Medulla oblongata (tissue), 1 donor: ENCODE data around the gene PGRMC1.
A peak's percentile ranks its signal among the peaks of the same experiment; 100 is the strongest.
"Not testable (repeated sequence)": the region's sequence is repeated elsewhere in the genome, so short reads cannot be mapped to it uniquely, and the experiment has no call there.

Source experiments
- DNase-seq: peaks from one replicate; pipeline ENCODE4 v3.0.0-alpha.2; 2015; ENCODE audit errors: extremely low spot score

The PGRMC1 gene

DNA sequence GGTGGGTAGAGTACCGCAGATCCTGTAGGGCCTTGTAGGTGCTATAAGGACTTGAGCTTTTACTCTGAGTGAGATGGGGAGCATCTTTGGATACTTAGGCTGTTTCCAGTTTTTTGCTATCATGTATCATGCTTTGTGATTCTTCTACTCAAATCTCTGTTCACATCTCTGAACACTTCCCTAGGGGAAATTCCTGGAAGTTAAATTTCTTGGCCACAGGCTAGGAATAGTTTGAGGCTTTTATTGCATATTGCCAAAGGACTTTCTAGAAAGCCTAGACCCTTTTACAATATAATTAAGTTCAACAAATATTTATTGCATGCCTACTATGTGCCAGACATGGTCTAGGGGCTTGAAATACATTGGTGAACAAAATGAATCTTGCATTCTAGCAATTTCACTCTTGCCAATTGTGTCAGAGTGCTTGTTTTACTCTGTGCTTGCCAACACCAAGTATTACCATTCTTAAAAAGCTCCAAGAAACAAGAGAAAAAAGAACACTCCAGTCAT is 4.1 kb upstream of the PGRMC1 start:
- DNase-seq = no peak

DNA sequence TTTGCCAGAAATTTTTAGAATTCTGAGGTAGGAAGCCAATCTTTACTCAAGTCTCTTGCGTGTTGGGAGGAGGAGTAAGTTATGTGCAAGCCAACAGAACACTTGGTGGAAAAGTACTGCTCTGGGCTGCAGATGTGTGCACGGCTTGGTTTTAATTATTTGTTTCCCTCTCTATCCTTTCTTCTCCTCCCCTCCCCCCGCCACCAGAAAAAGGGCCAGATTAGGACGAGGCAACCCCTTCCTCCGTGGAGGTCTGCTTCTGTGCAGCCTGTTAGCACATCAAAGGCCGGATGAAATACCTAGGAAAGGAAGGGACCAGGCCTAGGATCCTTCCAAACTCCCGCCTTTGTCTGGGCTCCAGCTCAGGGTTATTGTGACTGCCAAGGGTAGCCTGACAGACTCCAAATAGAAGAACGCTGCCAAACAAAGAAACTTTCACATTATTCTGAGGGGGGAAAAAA is 1.0 kb upstream of the PGRMC1 start:
- peak; percentile 20 for DNase-seq

- peak; percentile 12 for DNase-seq
These were observed 807 bp downstream of the PGRMC1 start for GRCh38 chrX:119236623-119237561.

- peak; percentile 17 for DNase-seq
These were observed 1.5 kb downstream of the PGRMC1 start for GRCh38 chrX:119237562-119237942.

GRCh38 chrX:119238557-119238956 is 2.5 kb downstream of the PGRMC1 start:
- DNase-seq = no peak

DNA sequence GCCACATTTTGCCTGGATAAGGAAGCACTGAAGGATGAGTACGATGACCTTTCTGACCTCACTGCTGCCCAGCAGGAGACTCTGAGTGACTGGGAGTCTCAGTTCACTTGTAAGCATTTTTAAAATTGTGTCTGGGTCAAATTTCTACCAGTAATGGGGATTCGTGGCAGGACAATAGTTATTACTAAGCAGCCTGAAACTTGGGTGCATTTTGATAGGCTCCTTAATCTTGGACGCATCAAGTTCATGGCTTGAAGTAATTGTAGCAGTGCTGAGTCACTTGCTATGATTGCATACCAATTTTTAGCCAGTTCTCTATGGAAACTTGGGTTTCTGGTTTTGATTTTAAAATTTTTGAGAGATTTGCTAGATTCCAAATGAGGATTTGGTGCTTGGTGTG is 4.3 kb downstream of the PGRMC1 start:
- DNase-seq = no peak

- DNase-seq = no peak
These were observed 11.6 kb downstream of the PGRMC1 start for GRCh38 chrX:119247702-119248101.

DNA sequence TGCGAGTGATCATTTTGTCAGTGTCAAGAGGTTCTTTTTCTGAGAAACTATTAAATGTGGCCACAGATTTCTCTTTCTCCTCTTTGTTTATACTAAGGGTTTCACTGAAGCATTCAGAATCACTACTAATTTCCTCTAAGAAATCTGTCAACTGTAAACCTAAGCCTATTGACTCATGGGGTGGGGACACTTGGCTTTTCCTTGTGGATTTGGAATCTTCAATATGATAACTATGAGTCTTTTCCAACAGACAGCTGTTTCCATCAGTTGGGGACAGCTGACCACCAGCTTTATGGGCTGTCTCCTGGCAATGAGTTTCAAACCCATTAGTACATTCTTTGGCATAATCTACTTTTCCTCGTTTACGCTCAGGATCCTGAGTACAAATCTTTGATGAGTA is 13.8 kb downstream of the PGRMC1 start:
- no peak for DNase-seq

- DNase-seq = no peak
These were observed 15.3 kb downstream of the PGRMC1 start for GRCh38 chrX:119251386-119251785.

GRCh38 chrX:119252716-119253115 is 16.6 kb downstream of the PGRMC1 start:
- no peak for DNase-seq

GRCh38 chrX:119266364-119266995 is 30.4 kb downstream of the PGRMC1 start:
- DNase-seq = peak; percentile 36

GRCh38 chrX:119267115-119267514 is 31.0 kb downstream of the PGRMC1 start:
- not testable (repeated sequence) for DNase-seq

DNA sequence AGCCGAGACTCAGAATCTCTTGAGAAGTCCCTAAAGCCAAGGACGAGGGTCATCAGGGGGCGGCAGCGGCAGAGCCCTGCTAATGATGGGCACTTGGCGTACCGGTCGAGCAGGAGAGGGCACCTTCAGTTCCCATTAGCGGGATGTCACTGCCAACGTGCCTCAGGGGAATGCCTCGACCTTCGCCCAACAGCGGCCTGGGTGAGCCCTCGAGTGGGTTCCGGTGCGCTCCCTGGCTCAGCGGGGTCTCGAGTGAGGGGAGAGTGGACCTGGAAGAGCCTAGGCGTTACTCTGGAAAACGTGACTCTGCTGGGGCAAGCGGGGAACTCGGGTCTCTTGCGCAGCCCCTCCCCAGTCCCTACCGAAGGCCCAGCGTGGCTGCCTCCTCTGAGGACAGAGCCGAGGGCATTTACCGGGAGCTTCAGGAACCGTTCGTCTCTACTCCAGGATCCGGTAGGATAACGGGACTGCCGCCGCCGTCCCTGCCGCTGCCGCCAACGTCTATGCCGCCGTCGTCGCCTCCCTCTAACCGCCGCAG is 36.9 kb downstream of the PGRMC1 start:
- no peak for DNase-seq

- peak; percentile 2 for DNase-seq
These were observed 37.5 kb downstream of the PGRMC1 start for GRCh38 chrX:119273420-119274192.

DNA sequence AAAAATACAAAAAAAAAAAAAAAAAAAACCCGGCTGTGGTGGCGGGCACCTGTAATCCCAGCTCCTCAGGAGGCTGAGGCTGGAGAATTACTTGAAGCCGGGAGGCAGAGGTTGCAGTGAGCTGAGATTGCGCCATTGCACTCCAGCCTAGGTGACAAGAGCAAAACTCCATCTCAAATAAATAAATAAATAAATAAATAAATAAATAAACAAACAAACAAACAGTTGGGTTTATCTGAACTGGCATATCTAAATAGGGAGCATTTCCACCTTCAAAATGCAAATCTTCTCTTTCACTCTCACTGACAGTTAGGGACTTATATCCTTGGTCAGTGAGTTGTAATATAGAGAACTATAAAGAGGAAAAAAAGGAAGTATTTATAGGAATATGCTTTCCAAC is 46.3 kb downstream of the PGRMC1 start:
- not testable (repeated sequence) for DNase-seq

- no peak for DNase-seq
These were observed 52.9 kb downstream of the PGRMC1 start for GRCh38 chrX:119288890-119289393.

- DNase-seq = no peak
These were observed 54.4 kb downstream of the PGRMC1 start for GRCh38 chrX:119290476-119290875.

- not testable (repeated sequence) for DNase-seq
These were observed 55.2 kb downstream of the PGRMC1 start for GRCh38 chrX:119291246-119291645.

DNA sequence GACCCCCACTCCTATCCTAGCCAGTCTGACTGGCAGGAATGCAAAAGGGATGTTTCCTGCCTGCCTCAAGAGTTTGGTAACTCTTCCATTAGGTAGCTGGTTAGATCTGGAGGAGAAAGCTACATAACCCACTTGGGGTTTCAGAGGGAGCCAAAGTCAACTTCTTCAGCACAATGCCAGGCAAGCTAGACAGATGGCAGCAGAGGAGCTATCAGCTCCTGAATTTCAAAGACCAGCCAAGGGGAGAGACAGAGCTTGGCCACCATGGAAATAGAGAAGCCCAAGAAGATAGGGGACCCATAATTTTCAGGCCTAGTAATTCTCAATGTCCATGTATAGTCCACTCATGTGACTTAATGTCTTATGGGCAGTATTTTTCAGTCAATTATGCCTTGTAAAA is 56.4 kb downstream of the PGRMC1 start:
- no peak for DNase-seq
